ENCODE results near the gene CHRND. TPM values are rescaled to one million over a fixed set of nuclear protein-coding genes. Genes with fewer than 3 reads are reported as not detected.

Gene CHRND
- total RNA-seq, 6 experiments from 2014 or later: not detected

DNA sequence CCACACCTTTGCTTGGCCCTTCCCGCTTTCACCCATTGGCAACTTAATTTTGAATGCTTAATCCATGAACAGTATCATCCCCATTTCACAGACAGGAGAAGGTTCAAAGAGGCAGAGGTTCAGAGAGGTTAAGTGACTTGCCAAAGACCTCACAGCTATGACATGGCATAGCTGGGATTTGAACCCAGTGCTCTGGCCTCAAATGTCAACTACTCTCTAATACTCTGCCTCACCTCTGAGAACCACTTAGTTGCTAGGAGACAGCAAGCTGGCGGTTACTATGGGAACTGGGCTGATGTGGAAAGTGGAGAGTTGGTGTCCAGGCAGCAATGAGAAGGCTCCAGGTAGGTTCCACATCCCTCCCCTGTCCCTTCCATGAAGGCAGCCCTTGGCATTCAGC lies 21.5 kb upstream of the CHRND start:
- Mint-ChIP-seq H3K36me3 (ENCODE audit: low read depth) (no peaks in the 10 kb centered on the region), H3K27me3 (ENCODE audit: insufficient read depth) (peaks cover 52% of the 10 kb centered on the region), H3K9me3 (no peaks in the 10 kb centered on the region), H3K4me3 (no peak overlapping the region), H3K27ac (no peak overlapping the region), H3K4me1 (ENCODE audit: low read depth) (no peaks in the 10 kb centered on the region)
- TF ChIP-seq, protein P1, sequence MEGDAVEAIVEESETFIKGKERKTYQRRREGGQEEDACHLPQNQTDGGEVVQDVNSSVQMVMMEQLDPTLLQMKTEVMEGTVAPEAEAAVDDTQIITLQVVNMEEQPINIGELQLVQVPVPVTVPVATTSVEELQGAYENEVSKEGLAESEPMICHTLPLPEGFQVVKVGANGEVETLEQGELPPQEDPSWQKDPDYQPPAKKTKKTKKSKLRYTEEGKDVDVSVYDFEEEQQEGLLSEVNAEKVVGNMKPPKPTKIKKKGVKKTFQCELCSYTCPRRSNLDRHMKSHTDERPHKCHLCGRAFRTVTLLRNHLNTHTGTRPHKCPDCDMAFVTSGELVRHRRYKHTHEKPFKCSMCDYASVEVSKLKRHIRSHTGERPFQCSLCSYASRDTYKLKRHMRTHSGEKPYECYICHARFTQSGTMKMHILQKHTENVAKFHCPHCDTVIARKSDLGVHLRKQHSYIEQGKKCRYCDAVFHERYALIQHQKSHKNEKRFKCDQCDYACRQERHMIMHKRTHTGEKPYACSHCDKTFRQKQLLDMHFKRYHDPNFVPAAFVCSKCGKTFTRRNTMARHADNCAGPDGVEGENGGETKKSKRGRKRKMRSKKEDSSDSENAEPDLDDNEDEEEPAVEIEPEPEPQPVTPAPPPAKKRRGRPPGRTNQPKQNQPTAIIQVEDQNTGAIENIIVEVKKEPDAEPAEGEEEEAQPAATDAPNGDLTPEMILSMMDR (IDR thresholded peaks at IDR 0.05): no peak
- DNase-seq: no peak

DNA sequence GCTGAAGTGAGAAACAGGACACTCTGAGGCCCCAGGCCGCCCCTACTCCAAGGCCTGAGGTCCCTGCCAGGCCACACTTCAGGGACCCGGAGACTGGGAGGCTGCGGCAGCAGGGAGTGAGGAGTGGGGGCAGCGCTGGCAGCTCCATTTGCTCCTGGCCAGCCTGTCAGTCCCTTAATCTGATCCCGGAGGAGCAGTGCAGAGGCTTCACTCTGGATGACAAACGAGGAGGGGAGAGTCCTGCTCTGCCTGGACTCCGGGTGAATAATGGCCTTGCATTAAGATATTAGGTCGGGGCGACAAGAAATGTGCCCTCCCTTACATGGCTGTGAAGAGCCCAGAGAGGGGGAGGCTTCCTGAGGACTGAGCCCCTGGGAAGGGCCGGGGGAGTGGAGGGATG lies 20.1 kb upstream of the CHRND start:
- no peak overlapping the region for H3K27ac Mint-ChIP-seq
- TF ChIP-seq, protein P1 (IDR thresholded peaks at IDR 0.05): no peak
- H3K27me3 Mint-ChIP-seq (ENCODE audit: insufficient read depth): peaks cover 48% of the 10 kb centered on the region

DNA sequence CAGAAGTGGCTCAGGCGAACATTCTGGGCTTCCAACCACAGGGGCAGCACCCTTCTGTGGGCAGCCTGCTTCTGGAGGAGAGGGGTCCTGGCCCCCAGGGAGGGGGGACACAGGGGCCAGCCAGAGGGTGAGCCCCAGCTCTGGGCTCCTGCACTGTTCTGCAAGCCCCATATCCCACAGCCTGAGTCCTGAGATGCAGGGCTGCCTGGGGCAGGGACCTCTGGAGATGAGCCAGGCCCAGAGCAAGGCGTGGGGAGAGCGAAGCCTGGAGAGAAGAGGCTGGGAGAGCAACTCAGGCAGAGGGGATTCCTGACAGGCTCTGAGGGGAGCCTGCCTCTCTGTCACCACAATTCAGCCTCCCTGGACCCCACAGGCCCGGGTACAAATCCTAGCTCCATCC lies 19.3 kb upstream of the CHRND start:
- DNase-seq: no peak
- no peaks in the 10 kb centered on the region for H3K4me1 Mint-ChIP-seq (ENCODE audit: low read depth)
- H3K9me3 Mint-ChIP-seq: no peaks in the 10 kb centered on the region
- TF ChIP-seq, protein P1 (IDR thresholded peaks at IDR 0.05): no peak
- H3K36me3 Mint-ChIP-seq (ENCODE audit: low read depth): no peaks in the 10 kb centered on the region
- no peak overlapping the region for H3K27ac Mint-ChIP-seq
- H3K4me3 Mint-ChIP-seq: no peak overlapping the region
- H3K27me3 Mint-ChIP-seq (ENCODE audit: insufficient read depth): peaks cover 42% of the 10 kb centered on the region

More for the DNA sequence above, 20.1 kb upstream of the CHRND start:
- Mint-ChIP-seq H3K9me3 (no peaks in the 10 kb centered on the region), H3K36me3 (ENCODE audit: low read depth) (no peaks in the 10 kb centered on the region), H3K4me1 (ENCODE audit: low read depth) (no peaks in the 10 kb centered on the region), H3K4me3 (no peak overlapping the region)
- DNase-seq: no peak

DNA sequence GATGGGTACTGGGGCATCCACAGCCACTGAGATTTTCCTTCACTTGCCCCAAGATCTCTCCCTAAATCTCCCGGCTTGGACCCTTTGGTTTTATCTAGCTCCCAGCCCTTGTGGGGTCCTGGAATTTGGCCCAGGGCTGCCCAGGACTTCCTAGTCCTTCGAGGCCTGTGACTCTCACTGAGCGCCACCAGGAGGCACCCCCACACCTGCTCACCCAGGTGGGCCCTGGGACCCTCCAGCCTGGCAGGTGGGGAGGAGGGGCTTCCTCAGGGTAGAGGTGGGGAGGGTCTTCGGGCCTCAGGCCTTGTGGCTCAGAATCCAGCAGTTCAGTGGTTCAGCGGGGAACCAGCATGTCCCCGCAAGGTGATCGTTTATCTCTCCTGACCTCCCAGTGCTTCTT lies 17.7 kb upstream of the CHRND start:
- no peak overlapping the region for H3K27ac Mint-ChIP-seq
- H3K27me3 Mint-ChIP-seq (ENCODE audit: insufficient read depth): peaks cover 48% of the 10 kb centered on the region
- no peak for DNase-seq
- no peaks in the 10 kb centered on the region for H3K9me3 Mint-ChIP-seq
- H3K36me3 Mint-ChIP-seq (ENCODE audit: low read depth): no peaks in the 10 kb centered on the region
- H3K4me3 Mint-ChIP-seq: no peak overlapping the region
- no peaks in the 10 kb centered on the region for H3K4me1 Mint-ChIP-seq (ENCODE audit: low read depth)
- TF ChIP-seq, protein P1 (IDR thresholded peaks at IDR 0.05): no peak; the same call in 1 of the 2 replicates

DNA sequence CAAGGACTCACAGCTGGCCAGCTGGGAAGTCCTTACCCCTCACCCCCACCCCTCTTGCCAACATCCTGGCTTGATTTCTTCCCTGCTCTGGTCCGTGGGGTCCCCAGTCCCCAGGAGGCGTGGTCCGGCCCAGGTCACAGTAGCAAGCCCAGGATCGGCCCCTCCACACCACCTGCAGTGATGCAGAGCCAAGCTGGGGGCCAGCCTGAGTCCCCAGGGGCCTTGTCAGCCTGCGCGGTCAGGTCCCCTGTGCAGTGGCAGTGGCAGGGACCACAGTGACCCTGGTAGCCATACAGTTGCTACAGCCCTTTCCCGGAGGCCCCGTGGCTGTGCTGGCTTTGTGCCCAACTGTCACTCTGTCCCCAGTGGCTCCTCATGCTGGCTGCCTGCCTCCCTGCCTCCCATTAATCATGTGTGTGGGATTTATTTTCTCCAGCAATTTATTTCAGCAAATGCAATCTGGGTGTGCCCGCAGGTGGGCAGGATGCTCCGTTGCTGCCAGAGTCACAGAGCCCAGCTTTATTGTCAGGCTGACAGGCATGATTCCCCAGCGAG lies 14.5 kb upstream of the CHRND start:
- TF ChIP-seq, protein P1 (IDR thresholded peaks at IDR 0.05): no peak
- Mint-ChIP-seq H3K36me3 (ENCODE audit: low read depth) (no peaks in the 10 kb centered on the region), H3K4me3 (no peak overlapping the region), H3K27me3 (ENCODE audit: insufficient read depth) (peaks cover 32% of the 10 kb centered on the region), H3K4me1 (ENCODE audit: low read depth) (no peaks in the 10 kb centered on the region), H3K9me3 (no peaks in the 10 kb centered on the region), H3K27ac (no peak overlapping the region)
- DNase-seq: no peak

DNA sequence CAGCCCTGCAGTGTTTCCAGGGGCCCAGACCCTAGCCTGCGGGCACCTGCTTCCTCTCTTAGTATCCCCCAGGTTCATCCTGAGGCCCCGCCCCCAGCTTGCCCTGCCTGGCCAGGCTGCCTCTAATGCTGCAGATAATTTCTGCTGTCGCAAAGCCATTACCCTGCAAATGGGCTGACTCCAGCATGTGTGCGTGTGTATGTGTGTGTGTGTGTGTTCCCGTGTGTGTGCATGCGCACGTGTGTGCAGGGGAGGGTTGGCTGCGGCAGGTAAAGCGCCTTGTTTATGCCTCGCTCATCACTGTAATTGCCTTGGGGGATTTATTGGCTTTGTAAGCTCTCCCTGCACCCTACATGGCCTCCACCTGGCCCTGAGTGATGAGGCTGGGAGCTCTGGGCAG lies 13.4 kb upstream of the CHRND start:
- TF ChIP-seq, protein P1 (IDR thresholded peaks at IDR 0.05): no peak
- peaks cover 36% of the 10 kb centered on the region for H3K27me3 Mint-ChIP-seq (ENCODE audit: insufficient read depth)

More for the DNA sequence above, 13.4 kb upstream of the CHRND start:
- H3K27ac Mint-ChIP-seq: no peak overlapping the region
- H3K4me1 Mint-ChIP-seq (ENCODE audit: low read depth): no peaks in the 10 kb centered on the region
- H3K9me3 Mint-ChIP-seq: no peaks in the 10 kb centered on the region
- H3K4me3 Mint-ChIP-seq: no peak overlapping the region
- no peaks in the 10 kb centered on the region for H3K36me3 Mint-ChIP-seq (ENCODE audit: low read depth)
- DNase-seq: no peak

Data from HFFc6 (cell line).